ENCODE data around the gene LSM10.

Gene LSM10

DNA sequence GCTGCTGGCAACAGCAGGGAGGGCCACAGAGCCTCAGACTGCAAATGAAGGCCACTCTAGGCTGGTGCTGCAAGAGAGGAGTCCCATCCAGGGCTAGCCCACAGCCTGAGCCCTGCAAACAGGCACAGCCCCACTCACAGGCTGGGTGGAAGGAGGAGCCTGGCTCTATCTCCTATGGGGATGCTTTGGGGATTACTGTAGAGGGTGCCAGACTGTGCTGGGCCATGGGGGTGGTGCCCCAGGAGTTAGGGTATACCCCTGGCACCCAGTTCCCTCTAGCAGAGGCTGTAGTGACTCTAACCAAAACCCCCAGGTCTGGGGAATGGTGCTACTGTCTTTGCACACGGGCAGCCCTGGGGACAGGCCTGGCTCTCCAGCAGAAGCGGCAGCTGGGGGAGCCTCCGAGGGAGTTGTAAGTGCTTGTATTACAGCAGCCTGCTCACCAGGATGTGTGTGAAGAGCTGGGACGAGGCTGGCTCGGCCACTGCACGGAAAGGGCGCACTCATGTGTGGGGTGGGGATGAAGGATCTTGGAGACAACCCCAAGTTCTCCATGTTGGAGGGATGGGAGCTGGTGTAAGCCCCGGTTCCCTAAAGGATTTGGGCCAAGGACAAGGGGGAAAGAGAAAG, 50.9 kb downstream of the LSM10 start:
- Histone ChIP-seq H3K4me1 (ENCODE audit: control insufficient read depth in 5 of 5, insufficient read depth in 5 of 5, low read length in 5 of 5) (peaks cover 7 to 45% (median 43%) of the 10 kb centered on the region in 5 donors), H3K9me3 (ENCODE audit: control insufficient read depth in 5 of 5, low read length in 5 of 5) (no peaks in the 10 kb centered on the region), H3K9ac (ENCODE audit: low read length in 5 of 5) (no peak overlapping the region), H3K36me3 (ENCODE audit: control insufficient read depth in 5 of 5, insufficient read depth in 5 of 5, low read length in 5 of 5) (peaks cover 0 to 77% (median 69%) of the 10 kb centered on the region in 5 donors), H3K27me3 (ENCODE audit: control insufficient read depth in 5 of 5, insufficient read depth in 4 of 5, low read length in 5 of 5) (no peaks in the 10 kb centered on the region), H3K27ac (ENCODE audit: low read depth, low read length) (no peak overlapping the region), H3K4me3 (ENCODE audit: low read depth in 1 of 5, low read length in 5 of 5) (no peak overlapping the region)

DNA sequence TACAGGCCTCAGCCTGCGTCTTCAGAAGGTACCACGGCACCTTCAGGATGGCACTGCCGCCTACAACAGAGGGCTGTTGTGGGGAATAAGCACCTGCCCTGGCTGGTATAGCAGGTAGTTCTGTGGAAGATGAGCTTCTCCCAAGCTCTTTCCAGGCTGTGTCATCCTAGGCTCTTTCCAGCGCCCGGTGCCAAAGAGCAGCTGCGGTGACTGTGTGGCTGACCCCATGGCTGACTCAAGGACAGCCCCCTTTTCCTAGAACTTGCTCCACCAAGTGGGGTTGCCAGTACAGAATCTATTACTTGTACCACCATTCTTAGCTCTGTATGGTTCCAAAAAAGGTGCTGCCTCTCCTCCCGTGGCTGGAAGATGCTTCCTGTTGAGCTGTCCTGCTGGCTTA, 52.4 kb downstream of the LSM10 start:
- no peak overlapping the region for H3K9ac ChIP-seq (ENCODE audit: low read length in 5 of 5)
- no peak overlapping the region for H3K27ac ChIP-seq (ENCODE audit: low read depth, low read length)
- H3K4me1 ChIP-seq (ENCODE audit: control insufficient read depth in 5 of 5, insufficient read depth in 5 of 5, low read length in 5 of 5): peaks cover 7 to 30% (median 28%) of the 10 kb centered on the region in 5 donors
- no peaks in the 10 kb centered on the region for H3K27me3 ChIP-seq (ENCODE audit: control insufficient read depth in 5 of 5, insufficient read depth in 4 of 5, low read length in 5 of 5)
- H3K4me3 ChIP-seq (ENCODE audit: low read depth in 1 of 5, low read length in 5 of 5): no peak overlapping the region
- H3K9me3 ChIP-seq (ENCODE audit: control insufficient read depth in 5 of 5, low read length in 5 of 5): no peaks in the 10 kb centered on the region
- H3K36me3 ChIP-seq (ENCODE audit: control insufficient read depth in 5 of 5, insufficient read depth in 5 of 5, low read length in 5 of 5): peaks cover 0 to 88% (median 80%) of the 10 kb centered on the region in 5 donors

DNA sequence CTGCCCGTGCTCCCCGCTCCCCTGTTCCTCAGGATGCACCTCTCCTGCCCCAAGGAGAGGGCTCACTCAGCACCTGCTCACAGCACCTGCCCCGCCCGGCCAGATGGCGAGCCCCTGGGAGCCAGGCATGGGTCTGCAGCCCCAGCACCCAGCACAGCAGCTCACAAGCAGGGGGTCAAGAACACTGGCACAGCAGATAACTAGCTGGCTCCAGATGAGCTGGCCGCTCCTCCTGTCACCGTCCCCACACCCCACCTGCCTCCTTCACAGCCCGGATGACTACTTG, 53.4 kb downstream of the LSM10 start:
- Histone ChIP-seq H3K4me3 (ENCODE audit: low read depth in 1 of 5, low read length in 5 of 5) (no peak overlapping the region), H3K4me1 (ENCODE audit: control insufficient read depth in 5 of 5, insufficient read depth in 5 of 5, low read length in 5 of 5) (peaks cover 2 to 27% (median 21%) of the 10 kb centered on the region in 5 donors), H3K9ac (ENCODE audit: low read length in 5 of 5) (peak overlapping the region in 1 of 5 donors; percentile 8), H3K27ac (ENCODE audit: low read depth, low read length) (peak overlapping the region; percentile 75), H3K9me3 (ENCODE audit: control insufficient read depth in 5 of 5, low read length in 5 of 5) (no peaks in the 10 kb centered on the region), H3K36me3 (ENCODE audit: control insufficient read depth in 5 of 5, insufficient read depth in 5 of 5, low read length in 5 of 5) (peaks cover 0 to 93% (median 85%) of the 10 kb centered on the region in 5 donors), H3K27me3 (ENCODE audit: control insufficient read depth in 5 of 5, insufficient read depth in 4 of 5, low read length in 5 of 5) (no peaks in the 10 kb centered on the region)

DNA sequence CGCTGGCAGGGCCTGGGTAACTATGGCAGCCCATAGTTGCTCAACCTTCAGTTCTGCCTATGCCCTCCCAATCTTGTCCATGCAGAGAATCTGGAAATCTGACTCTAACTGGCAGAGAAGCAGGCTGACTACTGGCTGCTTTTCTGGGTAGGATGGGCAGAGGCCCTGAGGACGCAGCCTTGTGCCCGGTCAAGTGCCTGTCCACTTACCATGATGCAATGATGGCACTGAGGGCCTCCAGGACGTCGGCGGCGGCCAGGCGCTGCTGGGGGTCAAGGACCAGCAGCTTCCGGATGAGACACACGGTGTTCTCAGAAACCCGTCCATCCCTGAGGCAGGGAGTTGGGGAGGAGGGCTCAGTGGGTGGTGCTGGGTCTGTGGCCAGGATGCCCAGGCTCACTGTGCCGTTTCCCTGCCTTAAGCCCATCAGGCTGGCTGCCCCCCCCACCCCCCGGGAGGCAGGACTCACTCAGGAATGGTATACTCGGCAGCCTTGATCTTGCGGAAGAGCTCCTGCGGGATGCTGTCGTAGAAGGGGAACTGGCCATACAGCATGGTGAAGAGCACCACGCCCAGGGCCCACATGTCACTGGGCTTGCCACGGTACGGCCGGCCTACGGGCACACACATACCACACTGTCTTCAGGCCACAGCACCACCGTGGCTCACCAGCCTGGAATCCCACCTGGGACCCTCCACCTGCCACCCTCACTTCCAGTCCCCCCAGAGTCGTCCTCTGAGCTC, 53.9 kb downstream of the LSM10 start:
- no peaks in the 10 kb centered on the region for H3K9me3 ChIP-seq (ENCODE audit: control insufficient read depth in 5 of 5, low read length in 5 of 5)
- peaks cover 0 to 29% (median 24%) of the 10 kb centered on the region in 5 donors for H3K4me1 ChIP-seq (ENCODE audit: control insufficient read depth in 5 of 5, insufficient read depth in 5 of 5, low read length in 5 of 5)
- peaks cover 0 to 92% (median 81%) of the 10 kb centered on the region in 5 donors for H3K36me3 ChIP-seq (ENCODE audit: control insufficient read depth in 5 of 5, insufficient read depth in 5 of 5, low read length in 5 of 5)
- no peak overlapping the region for H3K4me3 ChIP-seq (ENCODE audit: low read depth in 1 of 5, low read length in 5 of 5)
- H3K27me3 ChIP-seq (ENCODE audit: control insufficient read depth in 5 of 5, insufficient read depth in 4 of 5, low read length in 5 of 5): no peaks in the 10 kb centered on the region
- peak overlapping the region in 2 of 5 donors; percentile 35 to 57 for H3K9ac ChIP-seq (ENCODE audit: low read length in 5 of 5)
- H3K27ac ChIP-seq (ENCODE audit: low read depth, low read length): peak overlapping the region; percentile 75
